IPS-NIHi7 (cell line): Measurements from ENCODE around the gene KRT26.
"Not testable (repeated sequence)": the region's sequence is repeated elsewhere in the genome, so short reads cannot be mapped to it uniquely, and the experiment has no call there.

Experiments
- DNase-seq: peaks from one replicate; pipeline ENCODE4 v3.0.0; 2012; ENCODE audit warnings: mixed read lengths; ENCODE audit errors: extremely low spot score

The KRT26 gene, protein sequence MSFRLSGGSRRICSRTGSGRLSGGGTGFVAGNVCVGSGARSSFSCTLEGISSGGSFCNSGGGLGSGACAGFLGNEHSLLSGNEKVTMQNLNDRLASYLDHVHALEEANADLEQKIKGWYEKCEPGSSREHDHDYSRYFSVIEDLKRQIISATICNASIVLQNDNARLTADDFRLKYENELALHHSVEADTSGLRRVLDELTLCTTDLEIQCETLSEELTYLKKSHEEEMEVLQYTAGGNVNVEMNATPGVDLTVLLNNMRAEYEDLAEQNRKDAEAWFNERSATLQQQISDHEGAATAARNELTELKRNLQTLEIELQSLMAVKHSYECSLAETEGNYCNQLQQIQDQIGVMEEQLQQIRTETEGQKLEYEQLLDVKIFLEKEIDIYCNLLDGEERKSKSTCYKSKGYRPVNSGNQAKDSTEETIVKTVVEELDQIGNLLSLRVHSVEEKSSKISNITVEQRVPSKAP

GRCh38 chr17:40772101-40772500 is at the start of gene KRT26:
TSS of gene KRT26 (minus strand) at chr17:40772201. CDS start at chr17:40772113, 88 bp downstream.
- no peak for DNase-seq

GRCh38 chr17:40821536-40821935 is 49.5 kb upstream of the KRT26 start:
- no peak for DNase-seq

GRCh38 chr17:40820228-40820838 is 48.3 kb upstream of the KRT26 start:
- no peak for DNase-seq

- no peak for DNase-seq
Measured at GRCh38 chr17:40819528-40820125, 47.6 kb upstream of the KRT26 start.

DNA sequence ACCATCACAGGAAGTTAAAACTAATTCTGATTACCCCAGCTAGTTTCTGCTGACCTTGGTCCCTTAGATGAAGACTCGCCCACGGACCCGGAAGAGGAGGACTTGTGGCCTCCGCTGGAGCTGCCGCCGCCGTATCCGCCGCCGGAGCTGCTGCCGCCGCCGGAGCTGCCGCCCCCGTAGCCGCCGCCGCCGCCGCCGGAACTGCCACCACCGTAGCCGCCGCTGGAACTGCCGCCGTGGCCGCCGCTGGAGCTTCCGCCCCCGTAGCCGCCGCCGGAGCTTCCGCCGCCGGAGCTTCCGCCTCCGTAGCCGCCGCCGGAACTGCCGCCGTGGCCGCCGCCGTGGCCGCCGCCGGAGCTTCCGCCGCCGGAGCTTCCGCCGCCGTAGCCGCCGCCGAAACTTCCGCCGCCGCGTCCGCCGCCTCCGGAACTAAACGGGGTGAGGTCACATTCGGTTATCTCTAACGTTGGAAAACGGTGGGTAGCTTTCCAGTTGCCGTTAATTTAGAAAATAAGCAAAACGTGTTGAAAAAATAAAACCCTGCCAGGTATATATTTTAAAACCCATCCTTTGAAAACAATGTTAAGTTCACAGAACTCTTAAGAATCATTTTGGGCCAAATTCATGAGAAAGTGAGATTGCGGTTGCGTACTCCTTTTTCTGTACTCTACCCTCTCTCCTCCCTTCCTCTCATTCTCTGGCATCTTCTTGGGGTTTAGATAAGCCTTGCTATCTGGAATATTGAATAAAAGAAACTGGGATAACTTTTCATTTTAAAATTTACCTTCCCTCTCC is 46.9 kb upstream of the KRT26 start:
- DNase-seq: peak; percentile 81

- DNase-seq: no peak
Measured at GRCh38 chr17:40818343-40818732, 46.3 kb upstream of the KRT26 start.

GRCh38 chr17:40817103-40817682 is 45.2 kb upstream of the KRT26 start:
- DNase-seq: no peak

- no peak for DNase-seq
Measured at GRCh38 chr17:40816569-40816968, 44.6 kb upstream of the KRT26 start.

- DNase-seq: no peak
Measured at GRCh38 chr17:40815381-40815780, 43.4 kb upstream of the KRT26 start.

DNA sequence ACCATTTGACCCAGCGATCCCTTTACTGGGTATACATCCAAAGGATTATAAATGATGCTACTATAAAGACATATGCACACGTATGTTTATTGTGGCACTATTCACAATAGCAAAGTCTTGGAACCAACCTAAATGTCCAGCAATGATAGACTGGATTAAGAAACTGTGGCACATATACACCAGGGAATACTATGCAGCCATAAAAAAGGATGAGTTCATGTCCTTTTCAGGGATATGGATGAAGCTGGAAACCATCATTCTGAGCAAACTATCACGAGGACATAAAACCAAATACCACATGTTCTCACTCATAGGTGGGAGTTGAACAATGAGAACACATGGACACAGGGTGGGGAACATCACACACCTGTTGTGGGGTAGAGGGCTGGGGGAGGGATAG is 42.7 kb upstream of the KRT26 start:
- DNase-seq: not testable (repeated sequence)

DNA sequence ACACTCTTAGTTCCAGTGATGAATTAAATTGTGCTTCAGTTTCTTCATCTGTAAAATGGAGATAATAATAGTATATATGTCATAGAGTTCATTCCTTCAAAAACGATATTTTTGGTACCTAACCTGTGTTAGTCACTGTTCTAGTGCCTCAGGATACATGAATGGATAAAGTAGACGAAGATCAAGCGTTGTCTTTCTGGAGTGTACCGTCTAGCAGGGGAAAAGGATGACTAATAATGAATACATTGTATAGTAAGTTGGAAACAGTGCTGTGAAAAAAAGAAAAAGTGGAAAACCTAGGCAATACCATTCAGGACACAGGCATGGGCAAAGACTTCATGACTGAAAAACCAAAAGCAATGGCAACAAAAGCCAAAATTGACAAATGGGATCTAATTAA is 41.8 kb upstream of the KRT26 start:
- DNase-seq: no peak

DNA sequence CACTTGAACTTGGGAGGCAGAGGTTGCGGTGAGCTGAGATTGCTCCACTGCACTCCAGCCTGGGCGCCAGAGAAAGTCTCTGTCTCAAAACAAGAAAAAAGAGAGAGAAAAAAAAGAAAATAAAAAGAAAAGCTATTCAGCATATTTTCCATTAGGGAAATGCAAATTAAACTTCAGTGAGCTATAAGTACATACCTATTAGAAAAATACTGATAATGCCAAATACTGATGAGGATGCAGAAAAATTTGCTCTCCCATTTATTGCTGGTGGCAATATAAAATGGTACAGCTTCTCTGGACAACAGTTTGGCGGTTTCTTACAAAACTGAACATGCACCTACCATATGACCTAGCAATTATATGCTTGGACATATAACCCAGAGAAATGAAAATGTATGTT is 40.6 kb upstream of the KRT26 start:
- DNase-seq: no peak

DNA sequence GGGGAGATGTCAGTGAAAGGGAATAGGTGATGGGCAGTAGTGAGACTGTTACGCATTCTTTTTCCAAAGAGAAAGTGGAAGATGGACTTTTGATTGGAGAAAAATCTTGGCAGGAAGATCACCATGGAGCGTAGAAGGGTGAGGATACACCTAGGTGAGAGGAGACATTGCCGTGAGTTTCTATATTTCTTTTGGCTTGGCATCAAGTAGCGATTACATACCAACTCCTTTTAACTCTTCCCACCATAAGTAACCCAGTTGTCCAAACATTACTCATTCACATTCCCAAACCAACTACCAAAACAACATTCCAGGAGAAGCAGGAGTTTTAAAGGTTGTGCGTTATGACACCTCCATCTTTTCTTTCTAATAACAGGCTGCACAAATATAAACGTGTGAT is 38.5 kb upstream of the KRT26 start:
- DNase-seq: no peak

DNA sequence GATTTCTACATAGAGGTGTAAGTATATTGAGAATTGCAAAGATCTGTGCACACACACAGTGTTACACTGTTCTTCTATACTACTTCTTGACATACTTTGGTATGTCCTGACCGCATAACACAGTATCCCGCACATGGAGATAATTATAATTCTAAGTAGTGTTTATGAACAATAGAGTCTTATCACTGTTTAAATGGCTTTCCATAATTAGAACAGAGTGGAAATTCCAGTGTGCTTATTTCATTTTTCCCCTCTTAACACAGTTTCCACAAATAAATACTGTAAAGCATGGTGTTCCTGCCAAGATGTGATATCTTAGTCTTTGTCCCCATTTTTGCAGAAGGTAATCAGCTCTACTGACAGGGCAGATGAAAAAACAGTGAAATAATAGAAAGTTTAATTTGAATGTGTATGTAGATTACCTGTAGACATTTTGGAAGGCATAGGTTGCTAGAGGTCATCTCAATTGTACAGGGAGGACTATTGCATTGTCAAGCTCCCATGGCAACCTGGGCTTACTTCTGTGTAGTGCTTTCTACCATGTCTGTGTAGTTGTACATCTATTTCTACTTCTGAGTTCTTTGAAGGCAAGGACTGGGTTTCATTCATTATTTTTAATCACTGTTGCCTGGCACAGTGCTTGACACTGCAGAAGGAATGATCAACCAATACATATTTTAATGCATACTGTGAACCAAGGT is 37.9 kb upstream of the KRT26 start:
- no peak for DNase-seq

DNA sequence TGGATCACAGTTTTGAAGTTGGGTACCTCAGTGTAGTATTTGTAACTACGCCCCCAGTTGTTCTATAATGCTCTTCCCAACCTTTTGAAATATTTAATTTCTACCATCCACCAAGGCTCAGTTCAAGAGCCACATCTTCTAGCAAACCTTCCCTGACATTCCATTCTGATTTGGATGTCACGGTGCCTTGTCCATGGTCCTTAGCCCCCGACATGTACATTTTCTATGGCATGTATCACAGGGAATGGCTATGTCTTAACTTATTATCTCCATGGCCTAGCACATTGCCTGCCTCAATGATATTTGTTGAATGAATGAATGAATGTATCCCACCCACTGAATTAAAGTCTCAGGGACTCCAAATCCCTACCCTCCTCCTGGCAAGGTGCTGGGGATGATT is 34.1 kb upstream of the KRT26 start:
- DNase-seq: no peak

GRCh38 chr17:40803617-40804082 is 31.6 kb upstream of the KRT26 start:
- peak; percentile 90 for DNase-seq

DNA sequence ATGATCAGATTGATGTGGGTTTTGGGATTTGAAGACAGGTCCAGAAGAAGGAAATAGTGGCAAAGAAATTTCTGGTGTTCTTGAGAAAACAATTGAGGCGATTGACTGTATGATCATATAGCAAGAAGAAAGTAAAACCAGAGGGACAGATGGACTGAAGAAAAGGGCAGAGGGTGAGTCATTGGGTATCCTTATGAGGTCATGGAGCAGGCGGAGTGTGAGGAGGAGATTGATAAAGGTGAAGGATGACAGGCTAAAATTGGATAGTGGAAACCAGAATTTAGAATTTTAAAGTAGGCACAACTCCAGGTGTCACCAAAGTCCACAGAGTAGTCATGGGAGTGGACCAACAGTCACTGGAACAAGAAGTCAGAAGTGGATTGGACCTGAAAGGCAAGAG is 29.2 kb upstream of the KRT26 start:
- no peak for DNase-seq

- DNase-seq: no peak
Measured at GRCh38 chr17:40800381-40800780, 28.4 kb upstream of the KRT26 start.

- no peak for DNase-seq
Measured at GRCh38 chr17:40799859-40800258, 27.9 kb upstream of the KRT26 start, which contains the start of gene KRT28. TSS of gene KRT28 (minus strand) at chr17:40799959. CDS start at chr17:40799893, 66 bp downstream.

DNA sequence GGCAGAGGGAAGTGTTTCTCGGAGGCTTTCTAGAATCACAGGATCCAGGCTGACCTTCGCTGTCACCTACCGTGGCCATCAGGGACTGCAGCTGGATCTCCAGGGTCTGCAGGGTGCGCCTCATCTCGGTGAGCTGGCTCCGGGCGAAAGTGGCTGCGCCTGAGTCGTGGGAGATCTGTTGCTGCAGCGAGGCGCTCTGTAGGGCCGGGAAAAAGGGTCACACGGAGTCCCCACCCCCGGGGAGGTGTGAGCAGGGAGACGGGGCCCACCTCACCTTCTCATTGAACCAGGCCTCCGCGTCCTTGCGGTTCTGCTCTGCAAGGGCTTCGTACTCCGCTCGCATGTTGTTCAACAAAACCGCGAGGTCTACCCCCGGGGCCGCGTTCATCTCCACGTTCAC is 24.8 kb upstream of the KRT26 start:
- DNase-seq: no peak
